Stimulated activated CD4-positive, alpha-beta T cell treated with anti-CD3 and anti-CD28 coated beads, Interleukin-4, amount 100 ng/mL, for 1 hour (primary cell): ENCODE data around the gene DYNLT1.
"Not testable (repeated sequence)": the region's sequence is repeated elsewhere in the genome, so short reads cannot be mapped to it uniquely, and the experiment has no call there.

Experiments used
- DNase-seq: peaks from one replicate; pipeline ENCODE4 v3.0.0-alpha.2; 2020

The DYNLT1 gene

GRCh38 chr6:158638324-158638854, 6.2 kb downstream of the DYNLT1 start:
- DNase-seq: no peak

- DNase-seq: no peak
Measured at GRCh38 chr6:158636778-158637177, 7.8 kb downstream of the DYNLT1 start.

- DNase-seq: no peak
Measured at GRCh38 chr6:158635427-158636073, 9.0 kb downstream of the DYNLT1 start.

- DNase-seq: no peak
Measured at GRCh38 chr6:158634695-158635426, 9.7 kb downstream of the DYNLT1 start.

GRCh38 chr6:158633127-158633526, 11.4 kb downstream of the DYNLT1 start:
- no peak for DNase-seq

- DNase-seq: not testable (repeated sequence)
Measured at GRCh38 chr6:158632538-158633119, 11.9 kb downstream of the DYNLT1 start.

GRCh38 chr6:158631678-158632537, 12.6 kb downstream of the DYNLT1 start:
- DNase-seq: no peak

GRCh38 chr6:158630938-158631616, 13.5 kb downstream of the DYNLT1 start:
- DNase-seq: no peak

- DNase-seq: peak; percentile 30
Measured at GRCh38 chr6:158629367-158630221, 14.9 kb downstream of the DYNLT1 start.

- DNase-seq: no peak
Measured at GRCh38 chr6:158628542-158628941, 16.0 kb downstream of the DYNLT1 start.

GRCh38 chr6:158627940-158628211, 16.7 kb downstream of the DYNLT1 start:
- no peak for DNase-seq

GRCh38 chr6:158627168-158627939, 17.2 kb downstream of the DYNLT1 start:
- no peak for DNase-seq

GRCh38 chr6:158626360-158627167, 18.0 kb downstream of the DYNLT1 start:
- no peak for DNase-seq

- no peak for DNase-seq
Measured at GRCh38 chr6:158625881-158626305, 18.6 kb downstream of the DYNLT1 start.

- DNase-seq: no peak
Measured at GRCh38 chr6:158624684-158625682, 19.6 kb downstream of the DYNLT1 start.

GRCh38 chr6:158622545-158623190, 21.9 kb downstream of the DYNLT1 start:
- DNase-seq: no peak

- no peak for DNase-seq
Measured at GRCh38 chr6:158621694-158622544, 22.6 kb downstream of the DYNLT1 start.
